WERI-Rb-1 (cell line): ENCODE measurements around the gene PDE12.

Experiments
- DNase-seq: peaks from one replicate; pipeline ENCODE4 v3.0.0-alpha.2; 2020
- H3K27ac ChIP-seq: fragments of 250-450 bp; sonication (Bioruptor Pico); 2 replicates; pipeline ENCODE4 v1.5.1; 2020; ENCODE audit warnings: mild to moderate bottlenecking, moderate library complexity
- H3K27me3 ChIP-seq: fragments of 250-450 bp; sonication (Bioruptor Pico); 2 replicates; pipeline ENCODE4 v1.5.1; 2021; ENCODE audit warnings: mild to moderate bottlenecking, low read depth, moderate library complexity; ENCODE audit not compliant: insufficient read depth, severe bottlenecking
- H3K36me3 ChIP-seq: fragments of 250-450 bp; sonication (Bioruptor Pico); 2 replicates; pipeline ENCODE4 v1.5.1; 2020; ENCODE audit warnings: mild to moderate bottlenecking, moderate library complexity
- H3K4me3 ChIP-seq: 2 replicates; pipeline ENCODE4 v1.5.1; 2011; ENCODE audit warnings: low read depth, mild to moderate bottlenecking, control low read depth, low read length
- H3K9me3 ChIP-seq: fragments of 250-450 bp; sonication (Bioruptor Pico); 2 replicates; pipeline ENCODE4 v1.5.1; 2021; ENCODE audit warnings: mild to moderate bottlenecking, moderate library complexity; ENCODE audit not compliant: severe bottlenecking
- TF ChIP-seq, protein P1 (sequence below): IDR thresholded peaks from 2 replicates; pipeline ENCODE4 v1.5.1; 2011; ENCODE audit warnings: low read depth, mild to moderate bottlenecking, control low read depth, inconsistent platforms, low read length

Gene PDE12

GRCh38 chr3:57557085-57557537, 1.0 kb downstream of the PDE12 start:
- peak overlapping the region; percentile 95 for H3K27ac ChIP-seq
- DNase-seq = no peak
- TF ChIP-seq, protein P1, sequence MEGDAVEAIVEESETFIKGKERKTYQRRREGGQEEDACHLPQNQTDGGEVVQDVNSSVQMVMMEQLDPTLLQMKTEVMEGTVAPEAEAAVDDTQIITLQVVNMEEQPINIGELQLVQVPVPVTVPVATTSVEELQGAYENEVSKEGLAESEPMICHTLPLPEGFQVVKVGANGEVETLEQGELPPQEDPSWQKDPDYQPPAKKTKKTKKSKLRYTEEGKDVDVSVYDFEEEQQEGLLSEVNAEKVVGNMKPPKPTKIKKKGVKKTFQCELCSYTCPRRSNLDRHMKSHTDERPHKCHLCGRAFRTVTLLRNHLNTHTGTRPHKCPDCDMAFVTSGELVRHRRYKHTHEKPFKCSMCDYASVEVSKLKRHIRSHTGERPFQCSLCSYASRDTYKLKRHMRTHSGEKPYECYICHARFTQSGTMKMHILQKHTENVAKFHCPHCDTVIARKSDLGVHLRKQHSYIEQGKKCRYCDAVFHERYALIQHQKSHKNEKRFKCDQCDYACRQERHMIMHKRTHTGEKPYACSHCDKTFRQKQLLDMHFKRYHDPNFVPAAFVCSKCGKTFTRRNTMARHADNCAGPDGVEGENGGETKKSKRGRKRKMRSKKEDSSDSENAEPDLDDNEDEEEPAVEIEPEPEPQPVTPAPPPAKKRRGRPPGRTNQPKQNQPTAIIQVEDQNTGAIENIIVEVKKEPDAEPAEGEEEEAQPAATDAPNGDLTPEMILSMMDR = no peak

GRCh38 chr3:57559526-57559925, 3.5 kb downstream of the PDE12 start:
- Histone ChIP-seq H3K36me3 (peaks cover 47% of the 10 kb centered on the region), H3K4me3 (no peak overlapping the region), H3K27ac (no peak overlapping the region), H3K9me3 (no peaks in the 10 kb centered on the region), H3K27me3 (no peaks in the 10 kb centered on the region)
- TF ChIP-seq, protein P1 = no peak
- DNase-seq = no peak

More at GRCh38 chr3:57557085-57557537, 1.0 kb downstream of the PDE12 start:
- Histone ChIP-seq H3K4me3 (peak overlapping the region; percentile 47), H3K27me3 (no peaks in the 10 kb centered on the region), H3K9me3 (no peaks in the 10 kb centered on the region), H3K36me3 (peaks cover 46% of the 10 kb centered on the region)

GRCh38 chr3:57569859-57570450, 13.9 kb downstream of the PDE12 start:
- Histone ChIP-seq H3K36me3 (peaks cover 51% of the 10 kb centered on the region), H3K27ac (no peak overlapping the region), H3K9me3 (no peaks in the 10 kb centered on the region), H3K27me3 (no peaks in the 10 kb centered on the region), H3K4me3 (no peak overlapping the region)
- no peak for DNase-seq
- TF ChIP-seq, protein P1 = no peak

- TF ChIP-seq, protein P1 = no peak
- no peak for DNase-seq
- no peaks in the 10 kb centered on the region for H3K9me3 ChIP-seq
- no peaks in the 10 kb centered on the region for H3K27me3 ChIP-seq
- H3K27ac ChIP-seq = no peak overlapping the region
- peaks cover 50% of the 10 kb centered on the region for H3K36me3 ChIP-seq
- no peak overlapping the region for H3K4me3 ChIP-seq
Measured at GRCh38 chr3:57570878-57571277, 14.8 kb downstream of the PDE12 start.

- H3K4me3 ChIP-seq = no peak overlapping the region
- TF ChIP-seq, protein P1 = no peak
- H3K27ac ChIP-seq = no peak overlapping the region
- no peaks in the 10 kb centered on the region for H3K9me3 ChIP-seq
- peaks cover 52% of the 10 kb centered on the region for H3K36me3 ChIP-seq
- no peaks in the 10 kb centered on the region for H3K27me3 ChIP-seq
- no peak for DNase-seq
Measured at GRCh38 chr3:57572096-57572495, 16.0 kb downstream of the PDE12 start.
